IMR-90 (cell line): ENCODE data around the gene GLRA2.

Experiments used
- BHLHE40 ChIP-seq: fragments of 150-350 bp; IDR thresholded peaks from 2 replicates; pipeline ENCODE4 v1.6.1; 2016; ENCODE audit warnings: mild to moderate bottlenecking, low read depth, low read length
- CHD1 ChIP-seq: IDR thresholded peaks from 2 replicates; pipeline ENCODE4 v1.6.1; 2012; ENCODE audit warnings: low read depth, low read length, improper control_type of control experiment
- CTCF ChIP-seq: conservative IDR thresholded peaks from 2 replicates; pipeline ENCODE4 v1.5.1; 2012; ENCODE audit warnings: mild to moderate bottlenecking, low read depth, low read length, improper control_type of control experiment
- FOS ChIP-seq: fragments of 150-350 bp; IDR thresholded peaks from 2 replicates; pipeline ENCODE4 v1.6.1; 2016; ENCODE audit warnings: low read depth, low read length
- MAFK ChIP-seq: IDR thresholded peaks from 2 replicates; pipeline ENCODE4 v1.6.1; 2012; ENCODE audit warnings: low read depth, low read length, improper control_type of control experiment
- MXI1 ChIP-seq: IDR thresholded peaks from 2 replicates; pipeline ENCODE4 v1.6.1; 2012; ENCODE audit warnings: low read depth, mild to moderate bottlenecking, low read length, moderate library complexity, borderline replicate concordance
- POLR2A ChIP-seq: IDR thresholded peaks from 2 replicates; pipeline ENCODE4 v1.6.1; 2012; ENCODE audit warnings: mild to moderate bottlenecking, low read depth, low read length
- RAD21 ChIP-seq: IDR thresholded peaks from 2 replicates; pipeline ENCODE4 v1.6.1; 2012; ENCODE audit warnings: low read length, improper control_type of control experiment
- RCOR1 ChIP-seq: IDR thresholded peaks from 2 replicates; pipeline ENCODE4 v1.6.1; 2012; ENCODE audit warnings: mild to moderate bottlenecking, low read length, improper control_type of control experiment; ENCODE audit not compliant: insufficient replicate concordance
- RFX5 ChIP-seq: IDR thresholded peaks from 2 replicates; pipeline ENCODE4 v1.8.0; 2012; ENCODE audit warnings: low read depth, mild to moderate bottlenecking, low read length, moderate library complexity
- TF ChIP-seq, protein P1 (sequence below): fragments of 150-350 bp; IDR thresholded peaks from 2 replicates; pipeline ENCODE4 v1.6.1; 2017; ENCODE audit warnings: mild to moderate bottlenecking, antibody characterized with exemption, low read length, low read depth

DNA sequence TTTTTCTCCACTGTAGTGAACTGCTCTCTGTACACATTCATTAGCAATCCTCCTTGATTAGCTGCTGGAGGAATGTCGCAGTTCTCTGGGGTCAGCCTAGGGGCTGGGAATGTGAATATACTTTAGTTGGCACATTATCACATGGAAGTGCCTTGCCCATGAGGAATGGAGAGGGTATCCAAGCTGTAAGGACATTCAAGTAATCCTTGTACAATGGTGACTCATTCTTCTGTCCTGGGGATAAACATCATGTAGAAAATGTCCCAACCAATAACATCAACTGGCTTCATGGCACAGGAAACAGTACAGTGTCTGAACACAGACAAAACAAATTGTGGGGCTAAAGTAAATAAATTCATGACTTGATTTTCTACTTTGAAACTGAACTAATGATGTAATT is 147.1 kb downstream of the GLRA2 start:
- TF ChIP-seq CTCF: no peak
- no peak for TF ChIP-seq POLR2A
- TF ChIP-seq FOS: no peak
- TF ChIP-seq BHLHE40: no peak
- TF ChIP-seq, protein P1, sequence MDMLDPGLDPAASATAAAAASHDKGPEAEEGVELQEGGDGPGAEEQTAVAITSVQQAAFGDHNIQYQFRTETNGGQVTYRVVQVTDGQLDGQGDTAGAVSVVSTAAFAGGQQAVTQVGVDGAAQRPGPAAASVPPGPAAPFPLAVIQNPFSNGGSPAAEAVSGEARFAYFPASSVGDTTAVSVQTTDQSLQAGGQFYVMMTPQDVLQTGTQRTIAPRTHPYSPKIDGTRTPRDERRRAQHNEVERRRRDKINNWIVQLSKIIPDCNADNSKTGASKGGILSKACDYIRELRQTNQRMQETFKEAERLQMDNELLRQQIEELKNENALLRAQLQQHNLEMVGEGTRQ: no peak
- TF ChIP-seq MXI1: no peak
- no peak for TF ChIP-seq RAD21
- no peak for TF ChIP-seq RCOR1
- TF ChIP-seq CHD1: no peak
- TF ChIP-seq RFX5: no peak
- TF ChIP-seq MAFK: no peak
